Measurements from ENCODE around the gene TPTE2. TPM values are rescaled to one million over a fixed set of nuclear protein-coding genes. Genes with fewer than 3 reads are reported as not detected.

The TPTE2 gene
- total RNA-seq, 1 donor from 2014 or later = not detected

- Mint-ChIP-seq H3K36me3 (ENCODE audit: unreplicated experiment) (no peaks in the 10 kb centered on the region), H3K27me3 (ENCODE audit: unreplicated experiment) (peaks cover 15% of the 10 kb centered on the region), H3K4me1 (ENCODE audit: unreplicated experiment) (no peaks in the 10 kb centered on the region), H3K9me3 (ENCODE audit: unreplicated experiment) (no peaks in the 10 kb centered on the region), H3K27ac (ENCODE audit: unreplicated experiment) (no peak overlapping the region), H3K4me3 (ENCODE audit: unreplicated experiment) (no peak overlapping the region)
- DNase-seq (ENCODE audit: extremely low spot score, unreplicated experiment) = no peak
- TF ChIP-seq CTCF (IDR thresholded peaks at IDR 0.05) = no peak
These were observed 31.4 kb upstream of the TPTE2 start for GRCh38 chr13:19592657-19593180.

GRCh38 chr13:19591864-19592263, 30.5 kb upstream of the TPTE2 start:
- H3K4me1 Mint-ChIP-seq (ENCODE audit: unreplicated experiment) = peaks cover 3% of the 10 kb centered on the region
- H3K4me3 Mint-ChIP-seq (ENCODE audit: unreplicated experiment) = no peak overlapping the region
- peaks cover 12% of the 10 kb centered on the region for H3K27me3 Mint-ChIP-seq (ENCODE audit: unreplicated experiment)
- no peaks in the 10 kb centered on the region for H3K36me3 Mint-ChIP-seq (ENCODE audit: unreplicated experiment)
- TF ChIP-seq CTCF (IDR thresholded peaks at IDR 0.05) = no peak
- DNase-seq (ENCODE audit: extremely low spot score, unreplicated experiment) = peak; percentile 32
- H3K27ac Mint-ChIP-seq (ENCODE audit: unreplicated experiment) = no peak overlapping the region
- no peaks in the 10 kb centered on the region for H3K9me3 Mint-ChIP-seq (ENCODE audit: unreplicated experiment)

GRCh38 chr13:19590423-19590822, 29.1 kb upstream of the TPTE2 start:
- DNase-seq (ENCODE audit: extremely low spot score, unreplicated experiment) = no peak
- TF ChIP-seq CTCF (IDR thresholded peaks at IDR 0.05) = no peak
- Mint-ChIP-seq H3K4me1 (ENCODE audit: unreplicated experiment) (peaks cover 3% of the 10 kb centered on the region), H3K9me3 (ENCODE audit: unreplicated experiment) (no peaks in the 10 kb centered on the region), H3K27ac (ENCODE audit: unreplicated experiment) (no peak overlapping the region), H3K36me3 (ENCODE audit: unreplicated experiment) (no peaks in the 10 kb centered on the region), H3K4me3 (ENCODE audit: unreplicated experiment) (no peak overlapping the region), H3K27me3 (ENCODE audit: unreplicated experiment) (peaks cover 11% of the 10 kb centered on the region)

GRCh38 chr13:19589312-19589711, 28.0 kb upstream of the TPTE2 start:
- Mint-ChIP-seq H3K4me3 (ENCODE audit: unreplicated experiment) (no peak overlapping the region), H3K4me1 (ENCODE audit: unreplicated experiment) (peaks cover 3% of the 10 kb centered on the region), H3K27me3 (ENCODE audit: unreplicated experiment) (peaks cover 9% of the 10 kb centered on the region), H3K9me3 (ENCODE audit: unreplicated experiment) (no peaks in the 10 kb centered on the region), H3K36me3 (ENCODE audit: unreplicated experiment) (no peaks in the 10 kb centered on the region), H3K27ac (ENCODE audit: unreplicated experiment) (no peak overlapping the region)
- TF ChIP-seq CTCF (IDR thresholded peaks at IDR 0.05) = no peak
- peak; percentile 64 for DNase-seq (ENCODE audit: extremely low spot score, unreplicated experiment)

GRCh38 chr13:19587635-19588300, 26.4 kb upstream of the TPTE2 start:
- peaks cover 4% of the 10 kb centered on the region for H3K9me3 Mint-ChIP-seq (ENCODE audit: unreplicated experiment)
- peaks cover 3% of the 10 kb centered on the region for H3K4me1 Mint-ChIP-seq (ENCODE audit: unreplicated experiment)
- H3K27ac Mint-ChIP-seq (ENCODE audit: unreplicated experiment) = no peak overlapping the region
- no peak overlapping the region for H3K4me3 Mint-ChIP-seq (ENCODE audit: unreplicated experiment)
- DNase-seq (ENCODE audit: extremely low spot score, unreplicated experiment) = no peak
- TF ChIP-seq CTCF (IDR thresholded peaks at IDR 0.05) = peak; percentile 63
- H3K27me3 Mint-ChIP-seq (ENCODE audit: unreplicated experiment) = peaks cover 3% of the 10 kb centered on the region
- no peaks in the 10 kb centered on the region for H3K36me3 Mint-ChIP-seq (ENCODE audit: unreplicated experiment)

All from osteocyte (in vitro differentiated cells).